ENCODE results near the gene ARL1. TPM values are rescaled to one million over a fixed set of nuclear protein-coding genes. Genes with fewer than 3 reads are reported as not detected.
"Not testable (repeated sequence)": the region's sequence is repeated elsewhere in the genome, so short reads cannot be mapped to it uniquely, and the experiment has no call there.

Gene ARL1
- total and polyA plus RNA-seq, 3 donors from 2014 or later, result 60.6 to 80.7 (median 65.2) TPM

DNA sequence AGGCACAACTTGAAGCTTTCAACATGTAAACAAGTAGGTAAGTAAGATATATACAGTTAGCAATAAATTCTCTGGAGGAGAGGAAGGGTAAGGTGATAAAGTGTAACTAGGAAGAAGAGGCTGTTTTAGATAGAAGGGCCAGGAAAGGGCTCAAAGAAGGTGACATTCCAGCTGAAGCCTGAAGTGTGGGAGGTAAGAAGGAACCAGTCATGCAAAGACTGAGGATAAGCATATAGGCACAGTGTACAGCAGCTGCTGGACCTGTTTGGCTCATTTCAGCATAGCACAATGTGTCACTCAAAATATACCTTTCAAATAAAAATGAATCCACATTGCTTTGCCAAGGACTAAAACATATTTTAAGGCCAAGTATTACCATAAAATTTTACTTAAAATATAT is 28.6 kb upstream of the ARL1 start:
- TF ChIP-seq, protein P1, sequence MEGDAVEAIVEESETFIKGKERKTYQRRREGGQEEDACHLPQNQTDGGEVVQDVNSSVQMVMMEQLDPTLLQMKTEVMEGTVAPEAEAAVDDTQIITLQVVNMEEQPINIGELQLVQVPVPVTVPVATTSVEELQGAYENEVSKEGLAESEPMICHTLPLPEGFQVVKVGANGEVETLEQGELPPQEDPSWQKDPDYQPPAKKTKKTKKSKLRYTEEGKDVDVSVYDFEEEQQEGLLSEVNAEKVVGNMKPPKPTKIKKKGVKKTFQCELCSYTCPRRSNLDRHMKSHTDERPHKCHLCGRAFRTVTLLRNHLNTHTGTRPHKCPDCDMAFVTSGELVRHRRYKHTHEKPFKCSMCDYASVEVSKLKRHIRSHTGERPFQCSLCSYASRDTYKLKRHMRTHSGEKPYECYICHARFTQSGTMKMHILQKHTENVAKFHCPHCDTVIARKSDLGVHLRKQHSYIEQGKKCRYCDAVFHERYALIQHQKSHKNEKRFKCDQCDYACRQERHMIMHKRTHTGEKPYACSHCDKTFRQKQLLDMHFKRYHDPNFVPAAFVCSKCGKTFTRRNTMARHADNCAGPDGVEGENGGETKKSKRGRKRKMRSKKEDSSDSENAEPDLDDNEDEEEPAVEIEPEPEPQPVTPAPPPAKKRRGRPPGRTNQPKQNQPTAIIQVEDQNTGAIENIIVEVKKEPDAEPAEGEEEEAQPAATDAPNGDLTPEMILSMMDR (IDR thresholded peaks at IDR 0.05), result no peak
- TF ChIP-seq POLR2A (IDR thresholded peaks at IDR 0.05), result no peak

DNA sequence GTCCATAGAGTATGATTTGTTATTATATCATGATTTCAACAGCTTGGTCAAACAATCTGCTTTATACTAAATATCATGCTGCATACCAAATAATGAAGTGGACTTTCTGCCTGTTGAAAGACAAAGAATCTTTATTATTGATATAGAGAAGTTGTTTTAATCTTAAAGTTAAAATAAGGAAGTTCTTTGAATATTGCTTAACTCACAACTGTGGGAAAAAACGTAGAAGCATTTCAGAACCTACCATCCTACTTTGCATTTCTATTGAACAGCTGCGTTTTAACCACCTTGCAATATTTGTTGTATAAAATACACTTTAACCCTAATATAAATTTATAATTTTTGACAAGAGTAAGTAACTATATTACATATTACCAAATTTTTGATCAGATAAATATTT is 22.9 kb upstream of the ARL1 start:
- no peak overlapping the region for H3K27ac ChIP-seq

More for the DNA sequence above, 28.6 kb upstream of the ARL1 start:
- DNase-seq, result no peak
- no peaks in the 10 kb centered on the region for H3K4me1 ChIP-seq
- no peaks in the 10 kb centered on the region for H3K27me3 ChIP-seq
- no peak overlapping the region for H3K27ac ChIP-seq
- no peak overlapping the region for H3K4me3 ChIP-seq
- H3K36me3 ChIP-seq (ENCODE audit: low read depth, missing control alignments), result no peaks in the 10 kb centered on the region
- intact Hi-C loops (cut with DNase I; ENCODE audit: low total_unique reads), result no loop called here
- no peaks in the 10 kb centered on the region for H3K9me3 ChIP-seq

DNA sequence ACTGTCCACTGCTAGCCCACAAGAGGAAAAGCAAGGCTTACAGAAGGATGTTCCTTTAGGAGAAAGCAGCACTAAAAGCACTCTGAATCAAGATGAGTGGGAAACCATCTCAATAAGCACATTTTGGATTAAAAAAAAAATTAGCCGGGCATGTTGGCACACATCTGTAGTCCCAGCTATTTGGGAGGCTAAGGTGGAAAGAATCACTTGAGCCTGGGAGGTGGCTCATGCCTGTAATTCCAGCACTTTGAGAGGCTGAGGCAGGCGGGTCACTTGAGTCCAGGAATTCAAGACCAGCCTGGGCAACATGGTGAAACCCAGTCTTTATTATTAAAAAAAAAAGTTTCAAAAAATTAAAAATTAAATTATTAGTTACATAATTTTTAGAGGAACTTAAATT is 17.0 kb upstream of the ARL1 start:
- 88 to 97% methylated on average over 2 of the region's 2 CpGs for WGBS, 2 donors
- no peak overlapping the region for H3K27ac ChIP-seq
- H3K36me3 ChIP-seq (ENCODE audit: low read depth, missing control alignments), result no peaks in the 10 kb centered on the region
- intact Hi-C loops (cut with DNase I; ENCODE audit: low total_unique reads), result no loop called here
- no peaks in the 10 kb centered on the region for H3K9me3 ChIP-seq
- H3K27me3 ChIP-seq, result no peaks in the 10 kb centered on the region
- no peak overlapping the region for H3K4me3 ChIP-seq
- DNase-seq, result no peak
- no peaks in the 10 kb centered on the region for H3K4me1 ChIP-seq
- no peak for TF ChIP-seq POLR2A (IDR thresholded peaks at IDR 0.05)
- TF ChIP-seq, protein P1 (IDR thresholded peaks at IDR 0.05), result no peak

More for the DNA sequence above, 22.9 kb upstream of the ARL1 start:
- no peaks in the 10 kb centered on the region for H3K9me3 ChIP-seq
- H3K36me3 ChIP-seq (ENCODE audit: low read depth, missing control alignments), result no peaks in the 10 kb centered on the region
- no peaks in the 10 kb centered on the region for H3K27me3 ChIP-seq
- intact Hi-C loops (cut with DNase I; ENCODE audit: low total_unique reads), result no loop called here
- TF ChIP-seq, protein P1 (IDR thresholded peaks at IDR 0.05), result no peak
- no peak for TF ChIP-seq POLR2A (IDR thresholded peaks at IDR 0.05)
- 85 to 87% methylated on average over 2 of the region's 2 CpGs for WGBS, 2 donors
- no peak for DNase-seq
- no peak overlapping the region for H3K4me3 ChIP-seq
- H3K4me1 ChIP-seq, result no peaks in the 10 kb centered on the region

DNA sequence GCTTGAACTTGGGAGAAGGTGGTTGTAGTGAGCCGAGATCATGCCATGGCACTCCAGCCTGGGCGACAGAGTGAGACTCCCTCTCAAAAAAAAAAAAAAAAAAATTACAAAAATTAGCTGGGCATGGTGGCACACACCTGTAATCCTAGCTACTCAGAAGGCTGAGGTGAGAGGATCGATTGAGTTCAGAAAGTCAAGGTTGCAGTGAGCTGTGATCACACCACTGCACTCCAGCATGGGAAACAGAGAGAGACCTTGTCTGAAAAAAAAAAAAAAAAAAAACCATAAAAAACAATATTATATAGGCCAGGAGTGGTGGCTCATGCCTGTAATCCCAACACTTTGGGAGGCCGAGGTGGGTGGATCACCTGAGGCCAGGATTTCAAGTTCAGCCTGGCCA is 14.5 kb upstream of the ARL1 start:
- H3K4me1 ChIP-seq; intact Hi-C loops (cut with DNase I; ENCODE audit: low total_unique reads); H3K27me3 ChIP-seq; H3K27ac ChIP-seq; H3K36me3 ChIP-seq (ENCODE audit: low read depth, missing control alignments); H3K4me3 ChIP-seq; DNase-seq; H3K9me3 ChIP-seq: not testable (repeated sequence)
- 90 to 95% methylated on average over 4 of the region's 4 CpGs for WGBS, 2 donors

DNA sequence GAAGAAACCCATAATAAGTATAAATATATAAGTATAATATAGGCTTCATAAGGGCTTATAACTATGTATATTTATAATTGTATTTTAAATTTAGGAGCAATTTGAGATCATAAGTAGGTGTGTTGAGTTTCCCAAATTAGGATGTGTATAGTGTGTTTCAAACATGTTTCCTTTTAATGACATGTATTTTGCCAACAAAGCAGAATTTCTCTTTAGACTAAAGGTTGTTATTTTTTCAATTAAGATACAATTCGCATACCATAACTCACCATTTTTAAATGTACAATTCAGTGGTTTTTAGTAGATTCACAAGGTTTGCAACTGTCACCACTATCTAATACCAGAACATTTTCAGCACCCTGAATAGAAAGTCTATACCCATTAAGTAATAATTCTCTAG is 7.7 kb upstream of the ARL1 start:
- 97% methylated on average over 1 of the region's 1 CpG for WGBS, 2 donors
- H3K36me3 ChIP-seq (ENCODE audit: low read depth, missing control alignments), result no peaks in the 10 kb centered on the region
- no peak for DNase-seq
- no peak overlapping the region for H3K4me3 ChIP-seq
- no peaks in the 10 kb centered on the region for H3K9me3 ChIP-seq
- no peak for TF ChIP-seq POLR2A (IDR thresholded peaks at IDR 0.05)
- TF ChIP-seq, protein P1 (IDR thresholded peaks at IDR 0.05), result no peak
- H3K4me1 ChIP-seq, result no peaks in the 10 kb centered on the region
- no peak overlapping the region for H3K27ac ChIP-seq
- H3K27me3 ChIP-seq, result no peaks in the 10 kb centered on the region
- intact Hi-C loops (cut with DNase I; ENCODE audit: low total_unique reads), result no loop called here
